ENCODE measurements around the gene SNU13.

DNA sequence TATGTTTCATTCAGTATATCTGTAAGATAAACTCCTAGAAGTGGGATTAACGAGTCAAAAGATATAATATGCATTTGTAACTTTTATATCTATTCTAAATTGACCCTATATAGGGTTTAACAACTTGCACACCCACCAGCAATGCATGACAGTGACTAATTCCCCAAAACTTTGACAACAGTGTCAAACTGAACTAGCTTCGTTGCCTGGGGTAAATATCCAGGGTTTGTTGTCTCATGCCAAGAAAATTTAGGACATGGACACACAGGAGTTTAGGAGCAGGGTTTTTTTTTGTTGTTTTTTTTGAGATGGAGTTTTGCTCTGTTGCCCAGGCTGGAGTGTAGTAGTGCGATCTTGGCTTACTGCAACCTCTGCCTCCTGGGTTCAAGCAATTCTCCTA, 5.1 kb downstream of the SNU13 start:
- TF ChIP-seq CTCF (IDR thresholded peaks at IDR 0.05), result no peak
- no peak for TF ChIP-seq POLR2A (IDR thresholded peaks at IDR 0.05; ENCODE audit: low read depth)
- TF ChIP-seq POLR2AphosphoS5 (IDR thresholded peaks at IDR 0.05), result no peak

Data from esophagus muscularis mucosa (tissue), 3 donors.